ENCODE measurements around the gene KCNH8.

The KCNH8 gene

GRCh38 chr3:19334120-19334519 lies 185.8 kb downstream of the KCNH8 start:
- no peak overlapping the region for H3K27ac Mint-ChIP-seq
- no peak overlapping the region for H3K4me3 Mint-ChIP-seq
- no peaks in the 10 kb centered on the region for H3K36me3 Mint-ChIP-seq
- peaks cover 3 to 11% of the 10 kb centered on the region in 2 donors for H3K4me1 Mint-ChIP-seq
- H3K9me3 Mint-ChIP-seq, result no peaks in the 10 kb centered on the region
- no peaks in the 10 kb centered on the region for H3K27me3 Mint-ChIP-seq
- ATAC-seq (replicated peaks), result no peak
- DNase-seq, result no peak

GRCh38 chr3:19338769-19339168 lies 190.5 kb downstream of the KCNH8 start:
- H3K9me3 Mint-ChIP-seq, result peaks cover 3 to 6% of the 10 kb centered on the region in 2 donors
- DNase-seq (no peak), ATAC-seq (replicated peaks) (no peak)
- H3K4me1 Mint-ChIP-seq, result peaks cover 8 to 16% of the 10 kb centered on the region in 2 donors
- H3K4me3 Mint-ChIP-seq, result no peak overlapping the region
- H3K27me3 Mint-ChIP-seq, result no peaks in the 10 kb centered on the region
- peaks cover 5% of the 10 kb centered on the region in 2 donors for H3K36me3 Mint-ChIP-seq
- H3K27ac Mint-ChIP-seq, result no peak overlapping the region

- DNase-seq, result peak; percentile 47
- Mint-ChIP-seq H3K27me3 (no peaks in the 10 kb centered on the region), H3K27ac (peak overlapping the region; percentile 81), H3K9me3 (peaks cover 3 to 6% of the 10 kb centered on the region in 2 donors), H3K36me3 (peaks cover 5% of the 10 kb centered on the region in 2 donors), H3K4me1 (peaks cover 19 to 35% of the 10 kb centered on the region in 2 donors), H3K4me3 (peak overlapping the region; percentile 46 to 52)
- ATAC-seq (replicated peaks), result peak; percentile 87 to 92
These were observed 194.1 kb downstream of the KCNH8 start for GRCh38 chr3:19342389-19342788.

- peaks cover 30 to 45% of the 10 kb centered on the region in 2 donors for H3K4me1 Mint-ChIP-seq
- H3K27me3 Mint-ChIP-seq, result no peaks in the 10 kb centered on the region
- DNase-seq (no peak), ATAC-seq (replicated peaks) (no peak)
- peaks cover 6 to 10% of the 10 kb centered on the region in 2 donors for H3K36me3 Mint-ChIP-seq
- peak overlapping the region; percentile 56 for H3K27ac Mint-ChIP-seq
- peaks cover 6 to 7% of the 10 kb centered on the region in 2 donors for H3K9me3 Mint-ChIP-seq
- peak overlapping the region; percentile 52 to 64 for H3K4me3 Mint-ChIP-seq
These were observed 198.4 kb downstream of the KCNH8 start for GRCh38 chr3:19346759-19347158.

- peak overlapping the region; percentile 53 for H3K27ac Mint-ChIP-seq
- peak; percentile 38 to 51 for ATAC-seq (replicated peaks)
These were observed 199.4 kb downstream of the KCNH8 start for GRCh38 chr3:19347671-19348070.

GRCh38 chr3:19348500-19348899 lies 200.2 kb downstream of the KCNH8 start:
- Mint-ChIP-seq H3K9me3 (peaks cover 22 to 23% of the 10 kb centered on the region in 2 donors), H3K36me3 (peaks cover 23 to 28% of the 10 kb centered on the region in 2 donors), H3K4me3 (peak overlapping the region; percentile 70 to 74), H3K4me1 (peaks cover 30 to 38% of the 10 kb centered on the region in 2 donors), H3K27me3 (no peaks in the 10 kb centered on the region), H3K27ac (peak overlapping the region; percentile 53)
- DNase-seq (no peak), ATAC-seq (replicated peaks) (no peak)

More at GRCh38 chr3:19347671-19348070, 199.4 kb downstream of the KCNH8 start:
- H3K36me3 Mint-ChIP-seq, result peaks cover 15 to 19% of the 10 kb centered on the region in 2 donors
- H3K4me3 Mint-ChIP-seq, result peak overlapping the region; percentile 70 to 74
- DNase-seq, result no peak
- H3K9me3 Mint-ChIP-seq, result peaks cover 15 to 16% of the 10 kb centered on the region in 2 donors
- H3K27me3 Mint-ChIP-seq, result no peaks in the 10 kb centered on the region
- peaks cover 30 to 40% of the 10 kb centered on the region in 2 donors for H3K4me1 Mint-ChIP-seq

GRCh38 chr3:19348941-19349564 lies 200.7 kb downstream of the KCNH8 start:
- ATAC-seq (replicated peaks) (peak; percentile 89 to 90), DNase-seq (no peak)
- no peaks in the 10 kb centered on the region for H3K27me3 Mint-ChIP-seq
- H3K27ac Mint-ChIP-seq, result peak overlapping the region; percentile 53
- H3K9me3 Mint-ChIP-seq, result peaks cover 27 to 28% of the 10 kb centered on the region in 2 donors
- peak overlapping the region; percentile 37 to 74 for H3K4me3 Mint-ChIP-seq
- H3K4me1 Mint-ChIP-seq, result peaks cover 30 to 38% of the 10 kb centered on the region in 2 donors
- peaks cover 25 to 30% of the 10 kb centered on the region in 2 donors for H3K36me3 Mint-ChIP-seq

DNA sequence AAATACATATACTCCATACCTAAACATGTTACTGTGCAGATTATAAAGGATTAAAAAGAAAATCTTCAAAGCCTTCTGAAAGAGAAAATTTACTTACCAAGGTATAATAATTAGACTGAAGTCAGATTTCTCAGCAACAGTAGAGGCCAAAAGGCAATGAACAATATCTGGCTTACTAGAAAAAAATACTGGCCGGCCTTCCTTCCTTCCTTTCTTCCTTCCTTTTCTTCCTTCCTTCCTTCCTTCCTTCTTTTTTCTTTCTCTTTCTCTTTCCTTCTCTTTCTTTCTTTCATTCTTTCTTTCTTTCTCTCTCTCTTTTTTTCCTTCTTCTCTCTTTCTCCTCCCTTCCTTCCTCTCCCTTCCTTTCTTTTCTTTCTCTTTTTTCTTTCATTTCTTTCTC lies 209.6 kb downstream of the KCNH8 start:
- peaks cover 9 to 17% of the 10 kb centered on the region in 2 donors for H3K9me3 Mint-ChIP-seq
- DNase-seq (no peak), ATAC-seq (replicated peaks) (no peak)
- H3K4me3 Mint-ChIP-seq, result no peak overlapping the region
- H3K4me1 Mint-ChIP-seq, result peaks cover 12% of the 10 kb centered on the region in 2 donors
- peak overlapping the region; percentile 70 for H3K27ac Mint-ChIP-seq
- no peaks in the 10 kb centered on the region for H3K27me3 Mint-ChIP-seq
- H3K36me3 Mint-ChIP-seq, result peaks cover 13 to 15% of the 10 kb centered on the region in 2 donors

GRCh38 chr3:19363071-19363470 lies 214.8 kb downstream of the KCNH8 start:
- Mint-ChIP-seq H3K4me1 (peaks cover 26 to 34% of the 10 kb centered on the region in 2 donors), H3K27ac (peak overlapping the region; percentile 83), H3K9me3 (peaks cover 4 to 10% of the 10 kb centered on the region in 2 donors), H3K27me3 (no peaks in the 10 kb centered on the region), H3K4me3 (no peak overlapping the region), H3K36me3 (peaks cover 7 to 14% of the 10 kb centered on the region in 2 donors)
- DNase-seq, result no peak
- peak; percentile 21 to 43 for ATAC-seq (replicated peaks)

GRCh38 chr3:19364148-19364547 lies 215.8 kb downstream of the KCNH8 start:
- Mint-ChIP-seq H3K9me3 (peaks cover 4 to 9% of the 10 kb centered on the region in 2 donors), H3K4me1 (peaks cover 27 to 38% of the 10 kb centered on the region in 2 donors), H3K27me3 (no peaks in the 10 kb centered on the region), H3K4me3 (no peak overlapping the region), H3K27ac (peak overlapping the region; percentile 87), H3K36me3 (peaks cover 5 to 17% of the 10 kb centered on the region in 2 donors)
- ATAC-seq (replicated peaks) (no peak), DNase-seq (no peak)

GRCh38 chr3:19365471-19365870 lies 217.2 kb downstream of the KCNH8 start:
- H3K9me3 Mint-ChIP-seq, result peaks cover 4 to 5% of the 10 kb centered on the region in 2 donors
- H3K36me3 Mint-ChIP-seq, result peaks cover 2 to 12% of the 10 kb centered on the region in 2 donors
- ATAC-seq (replicated peaks) (no peak), DNase-seq (no peak)
- no peak overlapping the region for H3K27ac Mint-ChIP-seq
- no peaks in the 10 kb centered on the region for H3K27me3 Mint-ChIP-seq
- H3K4me1 Mint-ChIP-seq, result peaks cover 35 to 48% of the 10 kb centered on the region in 2 donors
- H3K4me3 Mint-ChIP-seq, result no peak overlapping the region

GRCh38 chr3:19384868-19385267 lies 236.6 kb downstream of the KCNH8 start:
- peaks cover 0 to 2% of the 10 kb centered on the region in 2 donors for H3K36me3 Mint-ChIP-seq
- H3K4me3 Mint-ChIP-seq, result peak overlapping the region; percentile 49 to 59
- DNase-seq, result no peak
- ATAC-seq (replicated peaks), result peak in 1 of 2 donors; percentile 42
- H3K27me3 Mint-ChIP-seq, result no peaks in the 10 kb centered on the region
- peaks cover 5 to 27% of the 10 kb centered on the region in 2 donors for H3K4me1 Mint-ChIP-seq
- peak overlapping the region; percentile 78 for H3K27ac Mint-ChIP-seq
- no peaks in the 10 kb centered on the region for H3K9me3 Mint-ChIP-seq

- Mint-ChIP-seq H3K4me1 (peaks cover 22 to 59% of the 10 kb centered on the region in 2 donors), H3K27ac (peak overlapping the region; percentile 10), H3K4me3 (no peak overlapping the region), H3K36me3 (peaks cover 6 to 8% of the 10 kb centered on the region in 2 donors), H3K9me3 (peaks cover 0 to 2% of the 10 kb centered on the region in 2 donors), H3K27me3 (no peaks in the 10 kb centered on the region)
- ATAC-seq (replicated peaks) (peak; percentile 40 to 56), DNase-seq (no peak)
These were observed 243.8 kb downstream of the KCNH8 start for GRCh38 chr3:19392150-19392549.

GRCh38 chr3:19394946-19395345 lies 246.6 kb downstream of the KCNH8 start:
- H3K27ac Mint-ChIP-seq, result no peak overlapping the region
- H3K27me3 Mint-ChIP-seq, result no peaks in the 10 kb centered on the region
- no peak for DNase-seq
- peak overlapping the region in 1 of 2 donors; percentile 35 for H3K4me3 Mint-ChIP-seq
- H3K4me1 Mint-ChIP-seq, result peaks cover 24 to 64% of the 10 kb centered on the region in 2 donors
- no peak for ATAC-seq (replicated peaks)
- H3K9me3 Mint-ChIP-seq, result peaks cover 0 to 2% of the 10 kb centered on the region in 2 donors
- H3K36me3 Mint-ChIP-seq, result peaks cover 6 to 8% of the 10 kb centered on the region in 2 donors

DNA sequence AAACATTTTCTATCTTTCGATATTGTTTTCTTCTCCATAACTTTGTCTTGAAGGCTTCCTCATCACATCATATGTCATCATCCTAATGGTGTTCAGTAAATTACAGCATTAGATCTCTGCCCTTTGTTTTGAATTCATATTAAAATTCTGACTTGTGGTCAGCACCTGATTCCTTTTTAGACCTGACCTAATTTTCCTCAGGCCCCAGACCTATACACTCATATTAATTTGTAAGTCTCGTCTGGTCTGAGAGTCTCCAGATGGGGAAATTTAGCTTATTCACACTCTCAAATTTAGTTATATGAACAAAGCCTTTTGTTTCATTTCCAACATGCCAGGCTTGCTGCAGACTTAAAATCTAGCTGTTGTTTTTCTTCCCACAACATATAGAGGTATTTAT lies 248.4 kb downstream of the KCNH8 start:
- Mint-ChIP-seq H3K9me3 (peaks cover 0 to 2% of the 10 kb centered on the region in 2 donors), H3K4me1 (peaks cover 23 to 61% of the 10 kb centered on the region in 2 donors), H3K36me3 (peaks cover 5 to 6% of the 10 kb centered on the region in 2 donors), H3K27me3 (no peaks in the 10 kb centered on the region), H3K27ac (peak overlapping the region; percentile 76), H3K4me3 (peak overlapping the region; percentile 26 to 68)
- ATAC-seq (replicated peaks) (peak; percentile 66 to 76), DNase-seq (no peak)

Data from stimulated activated naive B cell treated with anti-CD40 and anti-IgM and Interleukin-4, amounts not matched to agents 10 μg/mL and 1 μg/mL and 100 μg/mL, for 72 hours (primary cell).